Measurements from ENCODE around the gene LRP1. TPM values are rescaled to one million over a fixed set of nuclear protein-coding genes. Genes with fewer than 3 reads are reported as not detected.

LRP1 gene
- total RNA-seq, 6 experiments from 2014 or later, result 187 to 332 (median 201) TPM

DNA sequence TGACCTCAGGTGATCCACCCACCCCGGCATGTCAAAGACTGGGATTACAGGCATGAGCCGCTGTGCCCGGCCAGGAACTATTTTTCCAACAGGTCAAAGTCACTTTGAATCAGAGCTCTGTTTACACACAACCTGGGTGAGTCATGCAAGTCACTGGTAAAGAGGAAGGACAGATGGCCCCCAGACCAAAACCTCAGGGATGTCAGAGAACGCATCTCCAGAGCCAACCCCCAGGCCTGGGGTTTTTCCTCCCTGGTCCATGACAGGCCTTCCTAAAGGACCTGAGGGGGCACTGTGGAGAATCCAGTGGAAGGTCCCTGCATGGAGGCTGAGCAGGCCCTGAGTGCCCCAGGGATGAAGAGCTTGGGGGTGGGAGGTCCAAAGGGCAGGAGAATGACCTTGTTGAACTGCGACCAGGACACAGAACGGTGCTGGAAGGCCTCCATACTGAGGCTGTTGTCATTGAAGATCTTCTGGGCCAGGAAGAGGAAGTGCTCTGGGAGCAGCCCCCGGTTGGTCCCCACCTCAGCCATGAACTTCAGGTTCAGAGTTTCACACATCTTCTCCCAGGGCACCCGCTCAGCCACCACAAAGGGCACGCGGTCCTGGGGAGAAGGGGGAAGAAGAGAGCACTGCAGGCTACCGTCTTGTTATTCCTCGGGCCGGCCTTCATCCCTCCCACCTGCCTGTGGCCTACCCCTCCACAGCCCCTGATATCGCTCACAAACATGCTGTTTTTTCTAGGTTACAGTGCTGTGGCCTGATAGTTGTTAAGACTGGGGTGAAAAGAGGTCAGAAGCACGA, 26.2 kb upstream of the LRP1 start:
- Mint-ChIP-seq H3K4me1 (ENCODE audit: low read depth) (peaks cover 5% of the 10 kb centered on the region), H3K4me3 (no peak overlapping the region), H3K27me3 (ENCODE audit: insufficient read depth) (peaks cover 1% of the 10 kb centered on the region), H3K36me3 (ENCODE audit: low read depth) (peaks cover 23% of the 10 kb centered on the region), H3K9me3 (no peaks in the 10 kb centered on the region), H3K27ac (peak overlapping the region; percentile 71)
- no peak for DNase-seq
- no peak for TF ChIP-seq CTCF (IDR thresholded peaks at IDR 0.05)

GRCh38 chr12:57103856-57104255, 24.4 kb upstream of the LRP1 start:
- Mint-ChIP-seq H3K36me3 (ENCODE audit: low read depth) (peaks cover 29% of the 10 kb centered on the region), H3K9me3 (no peaks in the 10 kb centered on the region), H3K4me1 (ENCODE audit: low read depth) (peaks cover 12% of the 10 kb centered on the region), H3K27me3 (ENCODE audit: insufficient read depth) (peaks cover 1% of the 10 kb centered on the region), H3K27ac (no peak overlapping the region), H3K4me3 (no peak overlapping the region)
- DNase-seq, result no peak
- no peak for TF ChIP-seq CTCF (IDR thresholded peaks at IDR 0.05)

GRCh38 chr12:57104292-57104910, 23.9 kb upstream of the LRP1 start:
- Mint-ChIP-seq H3K27me3 (ENCODE audit: insufficient read depth) (peaks cover 3% of the 10 kb centered on the region), H3K4me3 (no peak overlapping the region), H3K36me3 (ENCODE audit: low read depth) (peaks cover 26% of the 10 kb centered on the region), H3K9me3 (no peaks in the 10 kb centered on the region), H3K27ac (no peak overlapping the region), H3K4me1 (ENCODE audit: low read depth) (peaks cover 15% of the 10 kb centered on the region)
- no peak for TF ChIP-seq CTCF (IDR thresholded peaks at IDR 0.05)
- DNase-seq, result no peak

DNA sequence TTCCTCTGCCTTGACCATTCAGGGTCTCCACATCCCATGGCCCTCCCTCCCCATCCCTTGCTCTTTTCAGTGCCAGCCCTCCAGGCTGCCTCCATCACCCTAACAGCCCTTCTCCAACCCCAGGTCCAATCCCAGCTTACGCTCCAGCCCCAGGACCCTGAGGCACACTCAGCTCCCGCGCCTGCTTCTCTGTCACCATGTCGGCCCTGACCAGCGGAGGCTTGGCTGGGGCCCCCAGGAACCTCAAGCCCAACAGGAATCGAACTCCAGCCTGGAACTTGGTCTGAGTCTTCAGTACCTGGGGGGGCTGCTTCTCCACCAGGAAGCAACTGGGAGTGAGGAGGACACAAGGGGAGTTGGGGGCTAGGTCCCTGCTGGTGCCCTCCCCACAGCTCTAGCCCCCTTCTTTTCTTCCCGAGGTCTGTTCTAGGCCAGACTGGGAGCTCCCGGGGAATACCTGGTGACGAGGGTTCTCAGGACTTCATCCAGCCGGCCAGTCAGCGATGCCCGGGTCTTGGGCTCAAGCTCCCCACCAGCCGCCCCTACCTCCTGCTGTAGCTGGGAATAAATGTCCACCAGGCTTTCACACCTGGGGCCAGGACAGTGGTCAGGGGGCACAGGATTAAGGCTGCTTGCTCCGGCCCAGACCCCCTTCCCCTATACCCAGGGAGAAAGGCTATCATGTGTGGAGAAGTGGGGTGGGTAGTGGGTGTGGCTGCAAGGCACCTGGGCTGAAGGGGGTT, 23.1 kb upstream of the LRP1 start:
- H3K27ac Mint-ChIP-seq, result no peak overlapping the region
- H3K27me3 Mint-ChIP-seq (ENCODE audit: insufficient read depth), result peaks cover 3% of the 10 kb centered on the region
- no peaks in the 10 kb centered on the region for H3K9me3 Mint-ChIP-seq
- TF ChIP-seq CTCF (IDR thresholded peaks at IDR 0.05), result no peak
- no peak for DNase-seq
- peaks cover 23% of the 10 kb centered on the region for H3K36me3 Mint-ChIP-seq (ENCODE audit: low read depth)
- no peak overlapping the region for H3K4me3 Mint-ChIP-seq
- H3K4me1 Mint-ChIP-seq (ENCODE audit: low read depth), result peaks cover 23% of the 10 kb centered on the region

DNA sequence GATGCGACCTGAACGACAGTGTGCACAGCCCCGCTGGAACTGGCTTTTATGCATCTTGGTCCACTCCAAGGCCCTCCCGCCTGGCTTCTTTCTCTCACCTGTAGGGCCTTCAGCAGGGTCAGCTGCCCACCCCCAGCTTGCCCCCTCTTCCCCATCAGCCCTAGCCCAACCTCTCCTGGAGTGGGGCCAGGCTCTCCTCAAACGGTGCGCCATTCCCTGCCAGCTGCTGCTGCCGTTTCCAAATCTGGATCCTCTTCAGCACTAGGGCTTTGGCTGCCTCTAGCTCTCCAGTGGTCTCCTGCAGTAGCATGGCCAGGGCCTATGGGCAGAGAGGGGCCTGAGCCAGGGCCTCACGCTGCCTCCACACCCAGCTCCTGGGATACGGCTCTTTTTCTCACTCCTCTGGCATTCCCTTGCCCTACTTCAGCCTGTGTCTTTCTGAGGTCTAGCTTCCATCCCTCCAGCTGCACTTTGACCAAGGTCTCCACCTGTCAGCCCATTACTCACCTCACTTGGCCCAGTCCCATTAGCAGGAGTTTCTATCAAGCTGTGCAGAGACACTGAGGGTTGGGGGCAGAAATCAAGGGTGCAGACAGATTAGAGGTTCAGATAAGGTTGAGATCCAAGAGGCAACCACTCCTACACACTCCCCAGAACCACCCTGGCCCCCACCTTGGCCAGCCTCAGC, 22.1 kb upstream of the LRP1 start:
- no peaks in the 10 kb centered on the region for H3K9me3 Mint-ChIP-seq
- H3K36me3 Mint-ChIP-seq (ENCODE audit: low read depth), result peaks cover 23% of the 10 kb centered on the region
- H3K27me3 Mint-ChIP-seq (ENCODE audit: insufficient read depth), result peaks cover 4% of the 10 kb centered on the region
- H3K27ac Mint-ChIP-seq, result no peak overlapping the region
- no peak overlapping the region for H3K4me3 Mint-ChIP-seq
- DNase-seq, result no peak
- H3K4me1 Mint-ChIP-seq (ENCODE audit: low read depth), result peaks cover 23% of the 10 kb centered on the region
- TF ChIP-seq CTCF (IDR thresholded peaks at IDR 0.05), result no peak

Measured in HFFc6 (cell line).